ENCODE results near the gene CERT1. TPM values are rescaled to one million over a fixed set of nuclear protein-coding genes. Genes with fewer than 3 reads are reported as not detected.

Gene CERT1
- total RNA-seq, 1 experiment from 2014 or later: 50.2 TPM

- Histone ChIP-seq H2BK12ac (ENCODE audit: insufficient read length, low read depth, low read length) (no peak overlapping the region), H2BK15ac (ENCODE audit: low read depth, low read length) (no peak overlapping the region), H3K27me3 (ENCODE audit: insufficient read depth, low read length) (no peaks in the 10 kb centered on the region), H2BK20ac (ENCODE audit: low read depth, low read length, poor library complexity, severe bottlenecking) (no peak overlapping the region), H3K4me1 (ENCODE audit: insufficient read depth, low read length) (peaks cover 4% of the 10 kb centered on the region; the same call in 1 of the 2 replicates), H3K9me3 (ENCODE audit: control insufficient read depth, low read depth, low read length) (no peaks in the 10 kb centered on the region), H2BK5ac (ENCODE audit: insufficient read length, low read length) (no peak overlapping the region), H3K14ac (ENCODE audit: insufficient read depth, low read length) (no peak overlapping the region), H3K23me2 (ENCODE audit: insufficient read length, low read depth, low read length, poor library complexity, severe bottlenecking) (no peaks in the 10 kb centered on the region), H2BK120ac (ENCODE audit: low read depth, low read length, poor library complexity, severe bottlenecking) (no peak overlapping the region), H4K20me1 (ENCODE audit: control insufficient read depth, insufficient read depth, insufficient read length) (no peaks in the 10 kb centered on the region), H3K4ac (ENCODE audit: low read depth, low read length) (no peak overlapping the region), H3K23ac (ENCODE audit: insufficient read length, low read depth, low read length) (no peak overlapping the region), H4K91ac (ENCODE audit: insufficient read length, low read depth, low read length) (no peak overlapping the region), H3K4me2 (ENCODE audit: insufficient read depth, insufficient read length, low read length) (no peak overlapping the region), H4K5ac (ENCODE audit: insufficient read length, low read depth, low read length) (no peak overlapping the region), H2AK5ac (ENCODE audit: insufficient read length, low read length) (no peak overlapping the region), H3K18ac (ENCODE audit: insufficient read length, low read depth, low read length) (no peak overlapping the region), H3K79me1 (ENCODE audit: insufficient read depth, low read depth, low read length, poor library complexity, severe bottlenecking) (peaks cover 1% of the 10 kb centered on the region), H3K56ac (ENCODE audit: insufficient read length, low read depth, low read length) (no peak overlapping the region), H3K27ac (ENCODE audit: insufficient read length, low read depth, low read length) (no peak overlapping the region), H3K9ac (ENCODE audit: extremely low read depth, insufficient read length, low read length) (no peak overlapping the region), H3T11ph (ENCODE audit: low read length) (no peak overlapping the region), H3K79me2 (ENCODE audit: insufficient read depth, low read length) (no peaks in the 10 kb centered on the region), H2AFZ (ENCODE audit: low read length) (no peak overlapping the region), H4K8ac (replicated peaks; ENCODE audit: insufficient read length, low read depth, low read length) (no peak overlapping the region)
- H3K4me3 Mint-ChIP-seq: no peak overlapping the region
- H3K4me1 Mint-ChIP-seq: peaks cover 11 to 13% of the 10 kb centered on the region in 2 experiments
- 0 out of 5 replicates have a peak, but pooled peaks cover 0 to 2% of the 10 kb centered on the region in 2 experiments for H3K9me3 Mint-ChIP-seq
- WGBS (ENCODE audit: extremely low coverage, insufficient read length, low lambda C conversion rate): no CpG with 5 or more reads among the region's 1 CpG
- H3K36me3 Mint-ChIP-seq (ENCODE audit: insufficient read depth in 1 of 3, low read depth in 3 of 3): peaks cover 0 to 9% (median 6%) of the 10 kb centered on the region in 3 experiments; a peak in 6 of 7 replicates
- no peak for TF ChIP-seq CTCF (conservative IDR thresholded peaks at IDR 0.05)
- no peaks in the 10 kb centered on the region for H3K27me3 Mint-ChIP-seq (ENCODE audit: low read depth)
- H3K27ac Mint-ChIP-seq: no peak overlapping the region
- no peak for DNase-seq
Observed at GRCh38 chr5:75457161-75457560, 54.3 kb downstream of the CERT1 start.

Measured in H9 (cell line).